Globus pallidus (tissue), 1 donor: ENCODE data around the gene ACSF3.

Experiments
- DNase-seq: peaks from one replicate; pipeline ENCODE4 v3.0.0-alpha.2; 2015; ENCODE audit warnings: low spot score

Gene ACSF3

GRCh38 chr16:89095491-89095951 is 1.9 kb downstream of the ACSF3 start:
- no peak for DNase-seq

GRCh38 chr16:89096042-89096717 is 2.5 kb downstream of the ACSF3 start:
- no peak for DNase-seq

DNA sequence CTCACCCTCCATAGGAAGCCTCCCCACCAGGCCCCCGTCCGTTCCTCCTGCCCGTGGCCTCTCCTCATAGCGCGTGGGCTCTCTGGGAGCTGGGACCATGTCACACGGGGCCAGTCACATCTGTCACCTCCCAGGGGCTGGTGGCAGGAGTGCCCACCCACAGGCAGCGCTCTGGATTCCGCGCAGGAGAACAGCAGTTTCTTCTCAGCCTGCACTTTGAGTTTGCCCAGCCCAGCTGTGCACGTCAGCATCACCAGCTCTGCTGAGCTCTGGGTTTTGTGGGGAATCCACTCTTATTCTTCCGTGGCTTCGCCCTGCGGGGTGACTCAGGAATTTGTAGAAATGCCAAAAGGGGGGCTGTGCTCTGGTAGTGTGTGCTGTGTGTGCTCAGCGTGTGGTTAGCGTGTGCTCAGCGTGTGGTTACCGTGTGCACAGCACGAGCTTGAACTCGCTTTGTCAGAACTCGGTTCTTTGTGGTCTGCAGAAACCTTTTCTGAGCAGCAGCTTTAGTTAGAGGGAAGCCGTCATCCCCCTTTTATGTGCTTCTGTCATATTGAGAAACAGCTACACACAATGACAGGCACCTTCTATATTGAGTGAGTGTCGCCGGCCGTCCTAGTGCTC is 3.2 kb downstream of the ACSF3 start:
- no peak for DNase-seq

- no peak for DNase-seq
Measured at GRCh38 chr16:89097392-89097772, 3.7 kb downstream of the ACSF3 start.

DNA sequence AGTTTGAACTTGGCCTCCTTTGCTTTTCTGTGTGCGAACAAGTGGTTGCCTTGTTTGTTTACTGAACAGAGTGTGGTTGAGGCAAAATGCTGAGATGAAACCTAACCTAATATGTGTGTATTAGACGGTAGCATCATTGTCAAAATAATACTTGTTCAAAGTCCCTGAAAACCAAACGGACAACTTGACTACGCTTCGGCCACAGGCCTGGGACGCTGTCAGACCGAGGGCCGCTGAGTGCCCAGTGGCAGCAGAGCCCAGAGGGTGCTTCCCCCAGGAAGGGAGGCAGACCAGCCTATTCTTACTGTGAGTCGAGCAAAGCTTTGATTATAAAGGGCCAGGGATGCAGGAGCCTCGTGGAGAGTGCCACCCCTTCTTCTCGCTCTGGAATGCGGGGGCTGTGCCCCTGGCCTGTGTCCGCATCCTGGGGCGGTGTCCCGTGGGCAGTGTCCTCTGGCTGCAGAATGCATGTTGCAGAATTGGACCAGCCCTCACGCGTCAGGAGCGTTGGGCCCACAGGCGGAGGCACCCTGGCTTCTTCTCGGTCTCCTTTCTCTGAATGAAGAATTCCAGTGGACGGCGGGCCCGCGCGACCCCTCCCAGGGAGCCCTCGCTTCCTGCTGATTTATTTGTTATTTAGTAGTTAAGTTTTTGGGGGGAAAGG is 5.2 kb downstream of the ACSF3 start:
- no peak for DNase-seq

GRCh38 chr16:89099905-89100304 is 6.3 kb downstream of the ACSF3 start:
- DNase-seq, result no peak

DNA sequence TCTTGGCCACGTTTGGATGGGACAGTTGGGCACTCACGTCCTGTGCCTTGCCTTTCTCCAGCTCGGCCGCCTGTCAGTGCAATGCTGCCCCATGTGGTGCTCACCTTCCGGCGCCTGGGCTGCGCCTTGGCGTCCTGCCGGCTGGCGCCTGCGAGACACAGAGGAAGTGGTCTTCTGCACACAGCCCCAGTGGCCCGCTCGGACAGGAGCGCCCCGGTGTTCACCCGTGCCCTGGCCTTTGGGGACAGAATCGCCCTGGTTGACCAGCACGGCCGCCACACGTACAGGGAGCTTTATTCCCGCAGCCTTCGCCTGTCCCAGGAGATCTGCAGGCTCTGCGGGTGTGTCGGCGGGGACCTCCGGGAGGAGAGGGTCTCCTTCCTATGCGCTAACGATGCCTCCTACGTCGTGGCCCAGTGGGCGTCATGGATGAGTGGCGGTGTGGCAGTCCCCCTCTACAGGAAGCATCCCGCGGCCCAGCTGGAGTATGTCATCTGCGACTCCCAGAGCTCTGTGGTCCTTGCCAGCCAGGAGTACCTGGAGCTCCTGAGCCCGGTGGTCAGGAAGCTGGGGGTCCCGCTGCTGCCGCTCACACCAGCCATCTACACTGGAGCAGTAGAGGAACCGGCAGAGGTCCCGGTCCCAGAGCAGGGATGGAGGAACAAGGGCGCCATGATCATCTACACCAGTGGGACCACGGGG is 7.1 kb downstream of the ACSF3 start:
- no peak for DNase-seq

GRCh38 chr16:89101303-89102040 is 7.8 kb downstream of the ACSF3 start:
- DNase-seq, result no peak

DNA sequence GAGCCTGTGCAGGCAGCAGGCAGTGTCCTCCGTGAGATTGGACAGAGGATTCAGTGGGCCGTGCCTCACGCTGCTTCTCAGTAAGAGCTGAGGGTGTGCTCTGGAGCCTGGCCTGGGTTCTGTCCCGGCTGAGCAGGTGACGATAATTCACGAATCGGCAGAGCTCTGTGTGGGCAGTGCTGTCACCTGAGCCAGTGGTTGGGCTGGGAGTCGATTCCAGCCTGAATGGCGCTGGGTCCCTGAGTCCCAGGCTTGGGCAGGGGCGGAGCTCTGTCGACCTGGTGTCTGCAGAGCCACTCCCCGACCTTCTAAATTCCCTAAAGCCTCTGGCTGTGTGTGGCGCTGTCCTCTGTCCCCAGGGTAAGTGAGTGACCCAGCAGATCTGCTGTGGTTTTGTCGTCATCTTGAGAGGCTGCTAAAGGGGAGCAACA is 8.4 kb downstream of the ACSF3 start:
- DNase-seq, result no peak

DNA sequence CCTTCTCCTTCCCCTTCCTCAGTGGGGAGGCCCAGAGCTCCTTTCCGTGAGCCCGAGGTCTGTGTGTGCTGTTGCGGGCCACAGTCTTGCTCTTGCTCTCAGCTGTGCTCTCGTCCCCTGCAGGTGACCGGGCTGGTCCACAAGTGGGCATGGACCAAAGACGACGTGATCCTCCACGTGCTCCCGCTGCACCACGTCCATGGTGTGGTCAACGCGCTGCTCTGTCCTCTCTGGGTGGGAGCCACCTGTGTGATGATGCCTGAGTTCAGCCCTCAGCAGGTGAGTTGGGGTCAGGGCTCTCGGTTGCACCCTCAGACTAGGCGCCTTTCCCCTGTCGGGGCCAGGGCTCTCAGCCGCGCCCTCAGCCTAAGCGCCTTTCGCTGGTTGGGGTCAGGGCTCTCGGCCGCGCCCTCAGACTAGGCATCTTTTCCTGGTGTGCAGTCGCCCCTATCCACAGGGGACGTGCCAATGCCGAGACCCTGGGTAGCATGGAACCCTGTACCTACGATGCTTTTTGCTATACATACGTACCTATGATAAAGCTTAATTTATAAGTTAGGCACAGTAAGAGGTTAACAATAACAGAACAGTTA is 8.9 kb downstream of the ACSF3 start:
- DNase-seq, result no peak

DNA sequence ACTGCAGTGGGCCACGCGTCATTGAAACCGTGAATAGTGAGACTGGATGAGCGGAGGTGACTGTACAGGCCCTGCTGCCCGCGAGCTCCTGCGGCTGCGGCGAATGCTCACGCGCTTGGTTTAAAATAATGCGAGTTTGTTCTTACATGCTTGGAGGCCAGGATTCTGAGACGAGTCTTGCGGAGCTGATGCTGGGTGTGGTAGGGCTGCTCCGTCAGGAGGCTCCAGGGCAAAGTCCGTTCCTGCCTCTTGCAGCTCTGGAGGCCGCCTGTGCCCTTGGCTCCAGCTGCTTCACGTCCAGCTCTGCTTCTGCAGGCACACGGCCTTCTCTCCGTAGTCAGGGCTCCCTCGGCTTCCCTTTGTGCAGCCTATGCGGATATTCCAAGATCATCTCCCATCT is 9.5 kb downstream of the ACSF3 start:
- DNase-seq, result no peak

GRCh38 chr16:89103781-89104180 is 10.1 kb downstream of the ACSF3 start:
- DNase-seq, result no peak

GRCh38 chr16:89104303-89104702 is 10.7 kb downstream of the ACSF3 start:
- no peak for DNase-seq

DNA sequence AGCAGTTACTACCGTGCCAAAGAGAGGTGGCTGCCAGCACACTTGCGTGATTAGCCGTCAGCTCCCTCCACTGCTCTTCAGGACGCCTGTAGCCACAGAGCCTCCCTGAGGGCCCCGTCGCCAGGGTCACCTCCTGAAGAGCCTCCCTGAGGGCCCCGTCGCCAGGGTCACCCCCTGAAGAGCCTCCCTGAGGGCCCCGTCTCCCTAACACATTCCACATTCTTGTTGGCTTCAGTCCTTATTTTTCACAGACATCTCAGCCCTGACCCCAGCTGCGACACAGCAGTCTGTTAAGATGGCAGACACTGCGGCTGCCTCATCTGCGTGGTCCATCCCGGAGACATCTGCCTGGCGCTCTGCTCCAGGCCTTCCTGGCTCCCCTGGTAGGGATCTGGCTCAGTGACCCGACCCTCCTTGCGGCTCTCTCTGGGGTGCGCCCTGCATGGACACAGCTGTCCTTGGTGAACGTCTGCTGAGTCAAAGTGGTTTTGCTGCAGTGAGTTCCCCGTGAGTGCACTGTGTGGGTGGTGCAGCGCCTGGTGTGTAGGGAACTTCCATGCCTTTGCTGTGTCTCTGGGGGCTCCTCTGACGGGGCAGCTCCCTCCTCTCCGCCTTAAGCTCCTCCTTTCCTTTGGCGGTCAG is 11.4 kb downstream of the ACSF3 start:
- no peak for DNase-seq

GRCh38 chr16:89105599-89106151 is 12.0 kb downstream of the ACSF3 start:
- DNase-seq, result no peak

DNA sequence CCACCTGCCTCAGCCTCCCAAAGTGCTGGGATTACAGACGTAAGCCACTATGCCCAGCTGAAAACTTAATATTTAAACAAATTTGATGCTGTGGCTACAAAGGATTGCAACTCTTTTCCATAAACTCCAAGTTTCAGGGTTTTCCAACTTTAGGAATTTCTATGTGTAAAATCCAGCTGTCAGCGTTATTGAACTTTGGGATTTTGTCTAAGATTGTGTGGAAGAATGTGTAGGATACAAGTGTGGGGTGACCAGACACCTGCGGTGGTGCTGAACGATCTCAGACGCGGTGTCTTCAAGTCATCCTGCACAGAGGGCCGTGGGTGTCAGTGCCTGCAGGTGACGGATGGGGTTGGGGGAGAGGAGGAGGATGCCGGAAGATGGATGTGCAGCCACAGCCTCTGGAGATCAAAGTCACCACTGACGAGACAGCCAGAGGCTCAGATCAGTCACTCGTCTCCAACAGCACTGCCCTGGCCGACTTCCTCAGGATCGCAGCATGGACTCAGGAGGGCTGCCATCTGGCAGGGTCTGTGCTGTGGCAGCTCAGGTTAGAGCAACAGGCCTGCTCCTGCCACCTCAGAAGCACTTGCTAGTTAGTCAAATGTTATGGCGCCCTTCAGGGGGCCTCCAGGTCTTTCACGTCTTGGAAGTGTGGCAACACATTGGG is 13.0 kb downstream of the ACSF3 start:
- no peak for DNase-seq

GRCh38 chr16:89107203-89107582 is 13.5 kb downstream of the ACSF3 start:
- no peak for DNase-seq

GRCh38 chr16:89108416-89108815 is 14.8 kb downstream of the ACSF3 start:
- DNase-seq, result no peak

GRCh38 chr16:89110641-89111040 is 17.0 kb downstream of the ACSF3 start:
- no peak for DNase-seq

GRCh38 chr16:89111263-89111662 is 17.6 kb downstream of the ACSF3 start:
- DNase-seq, result no peak
